Mesothelial cell of epicardium (in vitro differentiated cells): ENCODE data around the gene EPN3. TPM values are rescaled to one million over a fixed set of nuclear protein-coding genes. Genes with fewer than 3 reads are reported as not detected.

Source experiments
- DNase-seq, 2 experiments: peaks; one replicate each; pipeline ENCODE4 v3.0.0; 2021; ENCODE audit warnings: low spot score in 2 of 2; ENCODE audit not compliant: unreplicated experiment in 2 of 2
- H3K27ac Mint-ChIP-seq: 2 replicates; pipeline ENCODE4 v1.8.0; 2021; ENCODE audit warnings: mixed read lengths
- H3K27me3 Mint-ChIP-seq: 2 replicates; pipeline ENCODE4 v1.8.0; 2021; ENCODE audit warnings: low read depth, mixed read lengths
- H3K36me3 Mint-ChIP-seq: 2 replicates; pipeline ENCODE4 v1.8.0; 2021; ENCODE audit warnings: mixed read lengths
- H3K4me1 Mint-ChIP-seq: 2 replicates; pipeline ENCODE4 v1.8.0; 2021; ENCODE audit warnings: mixed read lengths
- H3K4me3 Mint-ChIP-seq: 2 replicates; pipeline ENCODE4 v1.8.0; 2021; ENCODE audit warnings: mild to moderate bottlenecking, moderate library complexity, mixed read lengths
- H3K9me3 Mint-ChIP-seq: 2 replicates; pipeline ENCODE4 v1.8.0; 2021; ENCODE audit warnings: mixed read lengths
- total RNA-seq: library from RNA; stranded (reverse); gene quantifications from 3 replicates; pipeline ENCODE4 v1.2.1, GENCODE V29; 2021
- TF ChIP-seq, protein P1 (sequence below): fragments of 200-600 bp; sonication (generic); IDR thresholded peaks from one replicate; pipeline ENCODE4 v1.5.0; 2021; ENCODE audit warnings: antibody characterized with exemption; ENCODE audit not compliant: unreplicated experiment

The EPN3 gene
- total RNA-seq, 1 donor from 2014 or later, result 15.1 TPM

GRCh38 chr17:50551433-50551815 lies 18.9 kb downstream of the EPN3 start:
- TF ChIP-seq, protein P1, sequence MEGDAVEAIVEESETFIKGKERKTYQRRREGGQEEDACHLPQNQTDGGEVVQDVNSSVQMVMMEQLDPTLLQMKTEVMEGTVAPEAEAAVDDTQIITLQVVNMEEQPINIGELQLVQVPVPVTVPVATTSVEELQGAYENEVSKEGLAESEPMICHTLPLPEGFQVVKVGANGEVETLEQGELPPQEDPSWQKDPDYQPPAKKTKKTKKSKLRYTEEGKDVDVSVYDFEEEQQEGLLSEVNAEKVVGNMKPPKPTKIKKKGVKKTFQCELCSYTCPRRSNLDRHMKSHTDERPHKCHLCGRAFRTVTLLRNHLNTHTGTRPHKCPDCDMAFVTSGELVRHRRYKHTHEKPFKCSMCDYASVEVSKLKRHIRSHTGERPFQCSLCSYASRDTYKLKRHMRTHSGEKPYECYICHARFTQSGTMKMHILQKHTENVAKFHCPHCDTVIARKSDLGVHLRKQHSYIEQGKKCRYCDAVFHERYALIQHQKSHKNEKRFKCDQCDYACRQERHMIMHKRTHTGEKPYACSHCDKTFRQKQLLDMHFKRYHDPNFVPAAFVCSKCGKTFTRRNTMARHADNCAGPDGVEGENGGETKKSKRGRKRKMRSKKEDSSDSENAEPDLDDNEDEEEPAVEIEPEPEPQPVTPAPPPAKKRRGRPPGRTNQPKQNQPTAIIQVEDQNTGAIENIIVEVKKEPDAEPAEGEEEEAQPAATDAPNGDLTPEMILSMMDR, result no peak
- peaks cover 6% of the 10 kb centered on the region for H3K4me1 Mint-ChIP-seq

GRCh38 chr17:50551884-50552283 lies 19.3 kb downstream of the EPN3 start:
- H3K27ac Mint-ChIP-seq, result no peak overlapping the region
- TF ChIP-seq, protein P1, result no peak
- peaks cover 4% of the 10 kb centered on the region for H3K27me3 Mint-ChIP-seq
- H3K4me1 Mint-ChIP-seq, result peaks cover 4% of the 10 kb centered on the region
- H3K4me3 Mint-ChIP-seq, result no peak overlapping the region
- no peaks in the 10 kb centered on the region for H3K9me3 Mint-ChIP-seq
- H3K36me3 Mint-ChIP-seq, result peaks cover 4% of the 10 kb centered on the region
- no peak for DNase-seq

More at GRCh38 chr17:50551433-50551815, 18.9 kb downstream of the EPN3 start:
- Mint-ChIP-seq H3K27me3 (no peaks in the 10 kb centered on the region), H3K27ac (no peak overlapping the region), H3K9me3 (no peaks in the 10 kb centered on the region), H3K36me3 (peaks cover 4% of the 10 kb centered on the region), H3K4me3 (no peak overlapping the region)
- DNase-seq, result no peak

GRCh38 chr17:50554201-50554600 lies 21.7 kb downstream of the EPN3 start:
- DNase-seq, result no peak
- Mint-ChIP-seq H3K4me1 (peaks cover 6% of the 10 kb centered on the region), H3K27me3 (peaks cover 25% of the 10 kb centered on the region), H3K4me3 (no peak overlapping the region), H3K9me3 (no peaks in the 10 kb centered on the region), H3K36me3 (peaks cover 4% of the 10 kb centered on the region), H3K27ac (no peak overlapping the region)
- TF ChIP-seq, protein P1, result no peak

DNA sequence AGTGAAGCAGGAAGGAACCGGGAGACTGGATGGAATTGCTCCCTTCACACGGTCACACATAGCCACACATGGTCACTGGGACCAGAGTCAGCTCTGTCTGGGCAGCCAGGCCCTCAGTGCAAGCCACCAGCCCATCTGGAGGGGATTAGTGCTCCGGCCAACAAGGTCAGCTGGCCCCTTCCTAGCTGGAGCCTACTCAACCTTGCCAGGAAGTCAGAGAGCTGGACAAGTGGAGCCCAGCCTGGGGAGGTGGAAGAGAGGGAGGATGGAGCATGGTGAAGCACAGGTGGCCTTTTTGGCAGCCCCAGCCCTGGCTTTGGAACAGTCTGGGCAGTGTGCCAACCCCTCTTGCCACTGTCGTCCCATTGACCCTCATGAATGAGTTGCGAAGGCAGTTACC lies 24.3 kb downstream of the EPN3 start:
- H3K4me3 Mint-ChIP-seq, result no peak overlapping the region
- H3K36me3 Mint-ChIP-seq, result peaks cover 4% of the 10 kb centered on the region
- peaks cover 39% of the 10 kb centered on the region for H3K27me3 Mint-ChIP-seq
- peaks cover 13% of the 10 kb centered on the region for H3K4me1 Mint-ChIP-seq
- TF ChIP-seq, protein P1, result no peak
- DNase-seq, result no peak
- no peaks in the 10 kb centered on the region for H3K9me3 Mint-ChIP-seq
- H3K27ac Mint-ChIP-seq, result no peak overlapping the region

GRCh38 chr17:50557630-50558029 lies 25.1 kb downstream of the EPN3 start:
- H3K9me3 Mint-ChIP-seq, result no peaks in the 10 kb centered on the region
- H3K27me3 Mint-ChIP-seq, result peaks cover 46% of the 10 kb centered on the region
- peaks cover 4% of the 10 kb centered on the region for H3K36me3 Mint-ChIP-seq
- H3K27ac Mint-ChIP-seq, result no peak overlapping the region
- TF ChIP-seq, protein P1, result no peak
- DNase-seq, result no peak
- no peak overlapping the region for H3K4me3 Mint-ChIP-seq
- peaks cover 19% of the 10 kb centered on the region for H3K4me1 Mint-ChIP-seq

DNA sequence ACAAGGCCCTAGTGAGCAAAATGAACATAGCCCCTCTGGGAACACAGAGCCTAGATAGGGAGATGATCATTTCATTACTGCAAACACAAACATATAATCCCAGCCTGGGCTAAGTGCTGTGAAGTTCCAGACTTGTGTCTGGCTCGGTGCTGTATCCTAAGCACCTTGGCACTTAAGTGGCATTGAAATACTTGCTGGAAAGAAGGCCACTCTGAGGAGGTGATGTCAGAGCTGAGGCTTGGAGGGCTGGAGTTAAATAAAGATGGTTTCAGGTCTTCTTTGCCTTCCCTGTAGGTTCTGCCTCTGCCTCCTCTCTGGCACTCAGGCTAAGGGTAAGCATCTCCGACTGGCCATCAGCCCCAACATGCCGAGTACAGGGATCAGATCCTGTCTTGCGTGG lies 25.6 kb downstream of the EPN3 start:
- TF ChIP-seq, protein P1, result no peak
- DNase-seq, result no peak
- Mint-ChIP-seq H3K27me3 (peaks cover 51% of the 10 kb centered on the region), H3K9me3 (no peaks in the 10 kb centered on the region), H3K36me3 (peaks cover 4% of the 10 kb centered on the region), H3K27ac (no peak overlapping the region), H3K4me3 (peak overlapping the region; percentile 73), H3K4me1 (peaks cover 20% of the 10 kb centered on the region)
